NCI-H2081 treated with DMSO at 0.1 percent for 48 hours (cell line): ENCODE measurements around the gene MBD5.

ENCODE experiments used
- DNase-seq: peaks from one replicate; lab custom pipeline; 2025; lab: John Stamatoyannopoulos, UW

The MBD5 gene

GRCh38 chr2:148221926-148222325 is 201.0 kb downstream of the MBD5 start:
- DNase-seq, result no peak

DNA sequence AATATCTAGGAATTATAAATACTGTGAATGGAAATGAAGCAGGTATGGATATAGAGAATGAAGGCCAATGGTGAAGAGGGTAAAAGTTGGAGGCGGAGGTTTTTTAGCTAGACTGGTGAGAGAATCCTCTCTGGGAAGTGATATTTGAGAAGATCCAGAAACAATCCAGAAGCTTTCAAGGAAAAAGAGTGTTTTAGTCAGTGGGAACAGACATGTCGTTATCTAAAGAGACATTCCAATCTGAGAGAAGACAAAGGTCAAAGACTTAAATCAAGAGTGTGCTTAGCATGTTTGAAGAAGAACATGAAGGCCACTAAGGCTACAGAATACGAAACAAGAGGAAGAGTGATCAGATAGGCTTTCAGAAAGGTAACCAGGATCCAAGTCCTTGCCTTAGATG is 211.0 kb downstream of the MBD5 start:
- DNase-seq, result no peak

DNA sequence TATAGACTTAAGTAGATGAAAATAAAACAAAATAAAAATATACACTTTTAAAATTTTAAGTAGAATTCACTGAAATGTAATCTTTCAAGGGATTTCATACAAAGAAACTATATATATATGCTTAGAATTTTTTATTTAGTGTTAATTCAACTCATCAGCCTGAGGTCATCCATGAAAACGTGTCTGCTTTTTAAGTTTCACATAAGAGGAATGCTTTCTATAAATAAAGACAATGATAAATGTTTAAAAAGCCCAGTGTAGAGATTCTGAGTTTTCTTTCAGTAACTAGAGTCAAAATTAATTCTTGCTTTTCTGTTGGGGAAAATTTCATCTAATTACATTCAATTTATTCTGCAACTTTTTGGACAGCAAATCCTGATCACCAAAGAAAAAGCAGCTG is 213.3 kb downstream of the MBD5 start:
- DNase-seq, result no peak

- no peak for DNase-seq
These were observed 217.0 kb downstream of the MBD5 start for GRCh38 chr2:148237911-148238310.

DNA sequence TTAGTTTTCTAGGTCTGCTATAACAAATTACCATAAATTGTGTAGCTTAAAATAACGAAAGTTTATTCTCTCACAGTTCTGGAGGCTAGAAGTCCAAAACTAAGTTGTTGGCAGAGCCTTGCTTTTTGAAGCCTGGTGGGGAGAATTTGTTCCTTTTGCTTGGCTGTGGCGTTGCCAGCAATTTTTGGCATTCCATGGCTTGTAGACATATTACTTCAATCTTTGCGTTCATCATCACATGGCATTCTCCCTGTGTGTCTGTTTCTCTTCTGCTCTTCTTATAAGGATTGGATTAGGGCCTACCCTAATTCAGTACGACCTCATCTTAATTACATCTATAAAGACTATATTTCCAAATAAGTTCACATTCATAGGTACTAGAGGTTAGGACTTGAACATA is 217.7 kb downstream of the MBD5 start:
- DNase-seq, result no peak

- no peak for DNase-seq
These were observed 219.9 kb downstream of the MBD5 start for GRCh38 chr2:148240838-148241237.

- DNase-seq, result no peak
These were observed 223.9 kb downstream of the MBD5 start for GRCh38 chr2:148244593-148245292.

DNA sequence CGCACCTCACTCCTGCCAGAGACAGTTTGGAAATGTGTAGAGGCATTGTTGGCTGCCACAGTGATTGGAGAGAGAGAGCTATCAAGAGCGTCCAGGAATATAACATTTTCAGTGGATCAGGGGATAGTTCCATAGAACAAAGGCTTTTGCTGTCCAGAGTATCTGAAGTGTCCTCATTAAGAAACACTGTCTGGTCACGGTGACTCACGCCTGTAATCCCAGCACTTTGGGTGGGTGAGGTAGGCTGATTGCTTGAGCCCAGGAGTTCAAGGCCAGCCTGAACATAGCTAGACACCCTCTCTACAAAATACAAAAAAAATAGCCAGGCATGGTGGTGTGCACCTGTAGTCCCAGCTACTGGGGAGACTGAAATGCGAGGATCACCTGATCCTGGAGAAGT is 231.1 kb downstream of the MBD5 start:
- DNase-seq, result no peak

DNA sequence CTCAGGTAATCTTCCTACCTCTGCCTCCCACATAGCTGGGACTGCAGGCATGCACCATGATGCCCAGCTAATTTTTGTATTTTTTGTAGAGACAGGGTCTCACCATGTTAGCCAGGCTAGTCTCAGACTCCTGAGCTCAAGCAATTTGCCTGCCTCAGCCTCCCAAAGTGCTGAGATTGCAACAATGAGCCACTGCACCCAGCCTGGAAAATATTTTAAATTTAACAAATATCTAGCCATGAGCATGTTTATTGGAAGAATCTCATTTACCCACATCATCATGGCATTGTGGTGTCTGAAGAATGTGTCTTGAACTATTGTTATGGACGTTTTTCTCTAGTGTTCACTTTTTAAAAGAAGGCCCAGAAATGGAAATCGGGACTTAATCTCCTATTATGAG is 231.8 kb downstream of the MBD5 start:
- DNase-seq, result no peak

DNA sequence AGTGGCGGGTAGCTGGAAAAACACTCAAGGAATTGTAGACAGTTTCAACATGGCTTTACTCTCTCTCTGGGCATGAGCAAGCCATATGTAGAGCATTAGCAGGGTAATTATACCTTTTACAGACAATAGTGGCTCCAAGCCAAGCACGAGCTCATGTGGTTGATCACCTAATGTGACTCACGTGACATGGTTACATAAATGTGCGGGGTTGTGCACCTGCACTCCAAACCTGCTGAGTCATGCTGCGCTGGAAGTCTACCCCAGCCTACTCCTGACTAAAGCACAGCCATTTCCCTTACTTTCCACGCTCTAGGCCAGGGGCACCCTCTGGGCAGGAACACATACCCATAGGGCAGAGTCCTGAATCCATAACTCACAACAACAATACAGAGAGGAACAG is 232.8 kb downstream of the MBD5 start:
- no peak for DNase-seq

DNA sequence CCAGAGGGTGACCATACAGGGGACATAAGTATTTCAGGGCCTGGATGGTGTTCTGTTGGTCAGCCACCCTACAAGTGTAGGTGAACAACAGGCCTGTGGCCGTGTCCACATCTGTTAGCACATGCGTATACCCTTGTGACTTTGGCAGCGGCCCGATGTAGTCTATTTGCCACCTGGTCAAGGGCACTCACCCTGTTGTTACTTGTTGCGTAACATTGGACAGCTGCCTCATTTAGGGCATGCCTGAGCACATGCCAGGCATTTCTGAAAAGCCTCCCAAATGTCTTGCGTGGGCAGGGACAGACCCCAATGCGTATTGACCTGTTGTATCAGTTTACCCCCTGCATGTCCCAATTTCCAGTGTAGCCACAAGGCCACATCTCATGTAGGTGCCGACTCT is 235.0 kb downstream of the MBD5 start:
- DNase-seq, result no peak

- DNase-seq, result no peak
These were observed 236.4 kb downstream of the MBD5 start for GRCh38 chr2:148257276-148257675.

DNA sequence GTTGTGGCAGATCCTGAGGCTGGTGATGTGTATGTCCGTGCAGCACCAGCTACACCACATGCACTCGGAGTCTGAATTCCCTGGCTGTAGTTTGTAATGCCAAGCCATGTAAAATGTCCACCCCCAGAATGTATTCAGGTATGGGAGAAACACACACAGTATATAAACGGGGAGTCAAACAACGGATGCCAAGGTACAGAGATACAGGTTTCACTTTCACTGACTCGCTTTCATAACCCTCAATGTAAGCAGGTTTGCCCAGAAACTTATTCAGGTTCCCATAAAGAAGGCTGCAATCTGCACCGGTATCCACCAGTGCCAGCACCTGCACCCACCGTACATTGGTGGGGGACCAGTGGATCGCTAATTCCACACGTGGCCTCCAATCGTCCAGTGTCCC is 237.2 kb downstream of the MBD5 start:
- no peak for DNase-seq

DNA sequence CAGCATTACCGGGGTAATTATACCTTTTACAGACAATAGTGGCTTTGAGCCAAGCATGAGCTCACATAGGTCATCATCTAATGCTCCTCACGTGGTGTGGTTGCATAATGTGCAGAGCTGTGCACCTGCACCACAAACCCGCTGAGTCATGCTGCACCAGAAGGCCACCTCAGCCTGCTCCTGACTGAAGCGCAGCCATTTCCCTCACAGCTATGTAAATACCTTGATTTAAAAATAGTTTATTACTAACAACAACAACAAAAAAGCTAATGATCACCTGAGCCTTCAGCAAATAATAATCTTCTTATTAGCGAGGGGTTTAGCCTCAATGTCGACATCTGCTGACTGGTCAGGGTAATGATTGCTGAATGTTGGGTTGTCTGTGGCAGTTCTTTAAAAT is 238.8 kb downstream of the MBD5 start:
- DNase-seq, result no peak

DNA sequence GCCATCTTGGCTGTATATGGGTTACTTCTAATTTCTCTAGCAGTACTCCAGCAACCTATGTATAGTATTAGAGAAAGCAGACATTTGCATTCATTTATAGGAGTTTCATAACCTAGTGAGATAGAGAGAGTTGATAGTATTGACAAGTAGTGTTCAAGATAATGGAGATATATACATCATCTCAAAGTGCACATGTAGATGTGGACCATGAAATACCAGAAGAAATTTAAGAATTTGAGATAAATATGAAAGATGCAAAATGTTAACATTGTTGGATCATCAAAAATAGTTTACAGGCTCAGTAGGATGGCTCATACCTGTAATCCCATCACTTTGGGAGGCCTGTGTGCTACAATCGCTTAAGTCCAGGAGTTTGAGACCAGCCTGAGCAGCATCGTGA is 243.0 kb downstream of the MBD5 start:
- no peak for DNase-seq

DNA sequence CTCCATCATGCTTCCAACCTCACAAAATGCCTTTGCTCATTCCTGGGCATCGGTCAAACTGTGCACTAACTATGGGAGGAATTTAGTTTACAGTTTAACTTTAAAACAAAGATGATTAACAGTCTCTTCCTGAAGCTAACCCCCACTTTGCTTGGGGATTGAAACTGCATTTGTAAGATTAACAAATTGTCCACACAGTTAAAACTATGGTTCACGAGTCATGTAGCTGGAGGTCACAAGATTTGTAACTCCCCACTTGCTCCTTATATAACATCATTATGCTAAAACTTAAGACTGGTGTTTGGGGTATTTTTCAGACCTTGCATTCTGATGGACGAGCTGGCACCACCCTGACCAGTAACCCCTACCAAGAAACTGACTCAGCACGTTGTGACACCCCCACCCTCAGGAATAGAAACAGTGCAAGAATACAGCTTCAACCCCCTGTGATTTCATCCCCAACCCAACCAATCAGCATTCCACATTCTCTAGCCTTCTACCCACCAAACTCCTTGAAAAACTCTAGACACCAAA is 252.3 kb downstream of the MBD5 start:
- DNase-seq, result no peak

- DNase-seq, result no peak
These were observed 258.3 kb downstream of the MBD5 start for GRCh38 chr2:148279216-148279615.

DNA sequence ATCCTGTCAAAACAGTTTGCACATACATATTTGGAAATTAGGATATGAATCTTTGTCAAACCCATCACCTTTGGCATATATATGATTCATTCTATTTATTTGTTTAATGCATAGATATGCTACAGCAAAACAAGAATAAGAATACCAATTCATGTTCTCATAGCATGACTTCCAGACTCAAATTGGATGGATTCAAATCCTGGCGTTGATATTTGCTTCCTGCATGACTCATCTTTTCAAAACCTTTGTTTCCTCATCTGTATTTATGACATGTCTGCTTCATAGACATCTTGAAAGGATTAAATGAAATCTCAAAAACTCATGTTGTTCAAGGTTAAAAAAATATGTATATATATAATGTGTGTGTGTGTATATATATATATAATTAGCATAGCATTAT is 261.3 kb downstream of the MBD5 start:
- DNase-seq, result no peak

- DNase-seq, result no peak
These were observed 271.5 kb downstream of the MBD5 start for GRCh38 chr2:148292431-148292830.

DNA sequence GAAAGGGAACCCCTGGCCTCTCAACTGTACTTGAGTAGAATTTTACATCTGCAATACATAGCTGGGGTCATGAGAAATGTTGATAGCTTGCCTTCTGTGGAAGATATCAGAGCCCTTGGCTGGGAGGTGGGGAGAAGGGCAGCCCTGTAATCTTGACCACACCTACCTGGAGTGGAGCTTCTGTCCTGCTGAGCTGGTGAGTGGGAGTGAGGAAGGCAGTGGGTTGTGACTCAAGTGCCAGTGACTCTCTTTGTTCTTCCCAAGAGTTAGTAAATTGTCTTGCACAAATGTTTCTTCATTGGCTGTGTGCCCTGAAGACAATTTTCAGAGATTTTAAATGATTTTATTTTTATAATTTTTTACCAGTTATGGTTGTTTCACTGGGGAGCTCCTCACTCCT is 277.3 kb downstream of the MBD5 start:
- no peak for DNase-seq

- no peak for DNase-seq
These were observed 278.7 kb downstream of the MBD5 start for GRCh38 chr2:148299616-148300015.

- DNase-seq, result no peak
These were observed 279.7 kb downstream of the MBD5 start for GRCh38 chr2:148300544-148300943.

DNA sequence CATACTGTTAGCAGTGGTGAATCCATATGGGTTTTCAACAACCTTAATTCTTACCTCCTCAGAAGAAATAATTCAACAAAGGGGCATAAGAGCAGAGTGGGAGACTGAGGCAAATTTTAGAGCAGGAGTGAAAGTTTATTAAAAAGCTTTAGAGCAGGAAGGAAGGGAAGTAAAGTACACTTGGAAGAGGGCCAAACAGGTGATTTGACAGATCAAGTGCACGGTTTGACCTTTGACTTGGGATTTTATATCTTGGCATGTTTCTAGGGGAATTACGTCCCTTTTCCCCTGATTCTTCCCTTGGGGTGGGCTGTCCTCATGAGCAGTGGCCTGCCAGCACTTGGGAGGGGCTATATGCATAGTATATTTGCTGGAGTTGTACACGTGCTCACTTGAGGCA is 280.5 kb downstream of the MBD5 start:
- DNase-seq, result no peak

DNA sequence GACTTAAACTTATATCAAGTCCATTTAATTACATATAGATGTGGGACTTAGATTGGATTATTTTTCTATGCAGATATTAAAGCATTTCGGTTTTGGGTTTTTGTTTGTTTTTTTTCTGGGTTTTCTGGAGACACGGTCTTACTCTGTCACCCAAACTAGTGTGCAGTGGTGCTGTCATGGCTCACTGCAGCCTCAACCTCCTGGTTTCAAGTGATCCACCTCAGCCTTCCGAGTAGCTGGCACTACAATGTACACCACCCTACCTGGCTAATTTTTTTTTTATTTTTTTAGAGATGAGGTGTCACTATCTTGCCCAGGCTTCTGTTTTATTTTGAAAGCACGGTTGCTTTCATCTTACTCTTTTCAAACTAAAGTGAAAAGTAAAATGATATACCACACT is 281.6 kb downstream of the MBD5 start:
- no peak for DNase-seq
